Measurements from ENCODE around the gene ADPGK.
A peak's percentile ranks its signal among the peaks of the same experiment; 100 is the strongest.

The ADPGK gene

DNA sequence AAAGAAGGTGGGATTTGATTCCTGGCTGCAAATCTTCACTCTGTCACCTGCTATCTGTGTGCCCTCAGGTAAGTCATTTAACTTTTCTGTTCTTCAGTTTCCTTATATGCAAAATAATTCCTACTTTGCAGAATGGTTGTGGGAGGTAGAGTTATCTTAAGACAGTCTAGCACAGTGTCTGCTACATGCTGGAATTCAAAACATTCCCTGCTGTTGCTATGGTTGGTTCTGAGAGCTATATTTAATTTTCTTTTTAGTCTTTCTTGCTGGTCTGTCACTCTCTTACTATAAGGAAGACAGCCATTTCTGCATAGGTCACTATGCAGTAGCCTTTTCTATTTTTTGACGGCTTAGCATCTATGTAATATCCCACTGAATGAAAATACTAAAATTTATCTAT is 4.0 kb upstream of the ADPGK start:
- no peak for DNase-seq

DNA sequence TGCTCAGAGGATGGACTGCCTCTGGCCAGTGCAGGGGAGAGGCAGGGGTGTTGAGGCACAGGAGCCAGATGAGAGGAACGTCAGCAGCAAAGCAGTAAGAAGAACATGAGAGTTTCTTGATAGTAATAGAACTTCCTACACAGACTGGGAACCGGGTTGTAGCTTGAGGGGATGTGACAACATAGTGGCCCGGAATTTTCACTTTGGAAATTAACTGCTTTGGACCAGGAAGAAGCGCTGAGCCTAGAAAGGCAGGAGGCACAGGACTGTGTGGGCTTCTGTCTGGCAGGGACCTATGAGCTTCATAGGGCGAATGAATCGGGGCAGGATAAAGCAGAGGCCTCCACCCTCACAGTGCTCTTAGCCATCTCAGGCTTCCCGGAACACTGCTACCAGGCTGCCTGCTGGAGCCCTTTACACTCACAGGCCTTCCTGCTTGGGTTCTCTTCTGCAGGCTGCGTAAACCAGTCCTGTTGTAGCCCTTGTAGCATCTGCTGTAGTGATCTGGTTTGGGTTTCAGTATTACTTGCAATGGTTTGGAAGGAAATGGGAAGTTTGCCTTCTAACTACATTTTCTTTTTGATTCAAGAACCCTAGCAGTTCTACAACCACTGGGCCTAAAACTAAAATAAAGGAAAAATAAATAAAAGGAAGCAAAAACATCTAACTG is 3.3 kb upstream of the ADPGK start:
- no peak for DNase-seq

DNA sequence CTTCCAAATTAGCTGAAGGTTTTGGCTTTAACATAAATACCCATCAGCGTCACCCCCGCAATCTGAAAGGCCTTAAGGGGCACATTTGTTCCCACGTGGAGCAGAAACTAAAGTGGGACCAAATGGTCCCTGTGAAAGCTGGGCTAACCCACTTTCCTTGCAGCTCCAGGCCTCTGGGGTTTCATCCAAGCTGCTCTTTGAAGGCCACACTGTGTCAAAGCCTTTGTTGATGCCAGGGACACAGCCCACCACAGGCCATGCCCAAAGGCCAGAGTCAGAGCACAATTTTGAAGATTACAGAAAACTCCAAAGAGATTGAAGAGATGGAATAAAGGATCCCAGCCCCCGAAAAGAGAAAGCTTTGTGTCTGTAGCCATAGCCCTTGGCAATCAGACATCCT is 2.7 kb upstream of the ADPGK start:
- DNase-seq: no peak

DNA sequence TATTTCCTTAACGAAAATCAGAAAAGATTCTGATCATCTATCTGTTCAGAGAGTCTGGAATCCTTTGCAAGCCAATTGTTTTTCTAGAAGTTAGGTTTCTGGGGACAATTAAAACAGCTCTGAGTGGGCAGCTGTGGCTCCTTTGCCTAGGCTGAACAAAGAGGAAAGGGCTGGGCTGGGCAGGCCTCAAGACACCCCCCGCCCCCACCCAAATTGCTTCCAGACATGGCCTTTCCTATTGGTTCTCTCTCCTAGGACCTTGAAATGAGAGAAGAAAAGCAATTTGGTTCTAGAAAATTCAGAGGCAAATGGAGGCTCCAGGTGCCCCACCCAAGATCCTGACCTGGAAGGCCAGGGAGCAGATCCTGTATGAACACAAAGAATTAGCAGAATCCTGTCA is 2.3 kb upstream of the ADPGK start:
- no peak for DNase-seq

DNA sequence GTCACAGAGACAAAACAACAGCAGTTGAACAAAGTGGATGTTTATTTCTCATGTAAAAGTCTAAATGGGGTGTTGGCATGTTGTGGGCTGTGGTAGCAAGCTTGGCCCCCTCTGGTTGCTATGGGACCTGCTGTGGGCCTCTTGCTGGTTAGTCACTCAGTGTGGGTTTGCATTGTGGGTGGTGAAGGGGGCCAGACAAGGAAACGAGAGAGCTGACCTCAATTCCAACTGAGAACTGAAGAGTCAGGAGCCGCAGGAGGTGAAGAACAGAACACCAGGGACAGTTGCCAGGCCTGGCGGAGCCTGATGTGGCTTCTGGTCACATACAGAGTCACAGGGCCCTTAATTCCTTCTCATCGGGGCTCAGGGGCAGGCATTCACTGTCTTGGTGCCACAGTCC is 1.9 kb upstream of the ADPGK start:
- DNase-seq: peak; percentile 70

DNA sequence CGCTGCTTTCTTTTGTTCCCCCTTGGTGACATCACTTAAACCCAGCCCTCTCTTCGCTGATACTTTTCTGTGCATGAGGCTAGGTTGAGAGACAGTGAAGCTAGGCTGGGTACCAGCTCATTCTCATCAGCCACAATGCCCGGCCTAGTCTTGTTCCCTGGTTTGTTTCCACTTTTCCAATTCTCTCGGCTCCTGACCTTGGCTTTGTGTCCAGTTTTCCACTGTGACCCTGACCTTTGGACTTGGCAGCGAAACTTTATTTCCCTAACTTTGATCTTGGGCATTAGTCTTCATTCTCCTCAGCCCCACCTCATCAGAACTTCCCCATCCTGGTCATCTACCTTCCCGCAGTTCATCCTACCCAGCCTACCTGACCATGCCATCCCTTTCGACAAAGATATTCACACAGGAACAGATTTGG is 908 bp upstream of the ADPGK start:
- DNase-seq: no peak

DNA sequence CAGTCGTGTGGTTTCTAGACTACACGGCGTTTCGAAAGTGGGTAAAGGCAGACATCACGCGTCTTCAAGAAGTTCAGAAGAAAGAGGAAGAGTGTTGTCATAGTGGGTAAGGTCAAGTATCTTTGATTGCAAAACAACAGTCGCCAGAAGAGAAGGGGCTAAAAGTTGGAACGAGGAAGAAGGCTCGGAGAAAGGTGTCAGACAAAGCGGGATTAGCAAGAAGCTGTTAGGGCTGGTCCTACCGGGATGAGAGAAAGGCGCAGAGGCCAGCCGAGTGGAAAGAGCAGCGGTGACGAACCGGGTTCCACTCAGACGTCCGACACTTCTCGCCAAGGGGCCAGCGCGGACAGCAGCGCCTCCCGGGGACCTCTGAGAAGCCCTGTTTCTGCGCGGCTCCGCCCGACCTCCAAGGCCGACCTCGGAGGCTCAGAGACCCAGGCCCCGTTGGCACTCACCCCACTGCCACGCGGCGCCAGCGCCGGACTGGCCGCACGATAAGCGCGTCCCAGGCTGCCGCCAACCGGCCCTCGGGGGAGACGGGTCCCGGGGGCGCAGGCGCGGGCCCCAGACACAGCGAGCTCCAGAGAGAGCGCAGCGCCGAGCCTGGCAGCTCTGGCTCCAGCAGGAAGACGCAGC is 436 bp downstream of the ADPGK start:
- DNase-seq: peak; percentile 67

DNA sequence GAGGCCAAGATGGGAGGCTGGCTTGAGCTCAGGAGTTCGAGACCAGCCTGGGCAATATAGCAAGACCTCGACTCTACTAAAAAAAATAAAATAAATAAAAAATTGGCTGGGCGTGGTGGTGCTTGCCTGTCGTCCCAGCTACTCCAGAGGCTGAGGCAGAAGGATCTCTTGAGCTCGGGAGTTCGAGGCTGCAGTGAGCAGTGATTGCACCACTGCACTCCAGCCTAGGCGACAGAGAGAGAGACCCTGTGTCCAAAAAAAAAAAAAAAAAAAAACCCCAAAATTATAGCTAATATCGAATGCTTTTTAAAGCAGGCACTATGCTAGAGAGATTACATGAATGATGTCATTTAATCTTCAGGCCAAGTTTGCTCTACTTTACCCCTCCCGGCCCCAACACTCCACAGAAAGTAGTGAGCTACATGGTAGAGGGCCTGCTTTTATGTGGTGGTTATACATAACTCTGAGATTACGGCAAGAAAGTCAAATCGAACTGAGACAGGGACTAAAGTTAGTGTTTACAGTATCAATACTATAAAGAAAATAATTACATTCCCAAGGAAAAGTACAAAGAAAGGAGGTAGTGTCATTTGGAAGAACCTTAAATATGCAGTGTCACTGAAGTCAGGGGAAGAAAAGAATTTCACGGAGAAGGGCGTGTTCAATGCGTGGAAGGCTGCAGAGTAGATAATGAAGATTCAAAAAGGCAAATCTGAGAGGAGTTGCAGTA is 1.1 kb downstream of the ADPGK start:
- DNase-seq: no peak

DNA sequence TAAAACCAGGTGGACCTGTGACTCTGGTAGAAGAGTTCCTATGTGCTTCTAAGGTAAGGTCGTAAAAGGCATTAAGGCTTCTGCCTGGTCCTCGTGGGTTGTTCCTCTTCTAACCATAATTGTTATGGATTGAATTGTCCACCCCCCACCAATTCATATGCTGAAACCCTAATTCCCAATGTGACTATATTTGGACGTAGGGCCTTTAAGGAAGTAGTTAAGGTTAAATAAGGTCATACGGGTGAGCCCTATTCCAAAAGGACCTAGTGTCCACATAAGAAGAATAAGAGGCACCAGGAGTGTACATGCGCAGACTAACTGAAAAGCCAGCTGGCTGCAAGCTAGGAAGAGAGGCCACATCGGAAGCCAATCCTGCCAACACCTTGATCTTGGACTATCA is 1.9 kb downstream of the ADPGK start:
- DNase-seq: no peak

DNA sequence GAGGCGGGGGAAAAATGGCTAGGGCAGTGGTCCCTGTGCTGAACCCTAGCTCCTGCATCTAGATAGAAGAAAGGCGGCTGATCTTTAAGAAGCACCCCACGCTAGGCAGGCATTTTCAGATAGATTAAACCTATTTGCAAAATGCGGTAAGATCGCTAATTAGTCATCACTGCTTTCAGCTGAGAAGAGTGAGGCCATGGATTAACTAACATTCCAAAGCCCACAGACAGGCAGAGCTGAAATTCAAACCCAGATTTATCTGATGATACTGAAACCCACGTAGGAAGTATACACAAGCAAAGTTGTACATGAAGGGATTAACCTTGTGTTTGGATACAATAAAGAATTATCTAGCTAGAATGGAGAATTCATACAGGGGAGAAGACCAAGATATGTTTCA is 4.8 kb downstream of the ADPGK start:
- DNase-seq: no peak

DNA sequence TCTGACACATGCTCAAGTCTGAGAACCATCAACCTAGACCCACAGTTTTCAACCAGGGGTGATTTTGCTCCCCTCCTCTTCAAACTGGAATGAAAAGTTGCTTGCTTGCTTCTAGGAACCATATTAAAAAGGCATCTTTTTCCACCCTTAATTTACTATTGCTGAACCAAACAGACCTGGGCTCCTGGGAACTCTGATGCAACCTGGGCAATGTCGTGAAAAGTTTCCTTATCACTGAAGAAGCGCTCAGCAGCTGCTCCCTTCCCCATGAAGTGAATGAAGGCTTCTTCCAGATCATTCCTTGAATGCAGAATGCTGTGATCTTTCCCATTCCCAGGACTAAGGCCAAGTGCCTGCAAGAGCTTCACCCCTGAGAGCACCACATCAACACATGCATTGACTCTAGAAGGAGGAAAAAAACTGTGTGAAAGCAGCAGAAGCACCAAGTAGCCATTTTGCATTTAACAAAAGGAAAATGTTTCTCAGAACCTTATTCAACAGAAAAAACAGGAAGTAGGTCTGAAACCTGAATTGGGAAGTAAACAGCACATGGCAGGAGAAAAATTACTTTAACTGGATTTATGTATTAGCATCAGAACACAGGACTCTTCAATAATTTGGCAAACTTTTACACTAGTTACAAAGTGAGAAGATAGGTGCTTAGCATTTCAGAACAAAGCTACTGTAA is 8.7 kb downstream of the ADPGK start:
- DNase-seq: no peak

DNA sequence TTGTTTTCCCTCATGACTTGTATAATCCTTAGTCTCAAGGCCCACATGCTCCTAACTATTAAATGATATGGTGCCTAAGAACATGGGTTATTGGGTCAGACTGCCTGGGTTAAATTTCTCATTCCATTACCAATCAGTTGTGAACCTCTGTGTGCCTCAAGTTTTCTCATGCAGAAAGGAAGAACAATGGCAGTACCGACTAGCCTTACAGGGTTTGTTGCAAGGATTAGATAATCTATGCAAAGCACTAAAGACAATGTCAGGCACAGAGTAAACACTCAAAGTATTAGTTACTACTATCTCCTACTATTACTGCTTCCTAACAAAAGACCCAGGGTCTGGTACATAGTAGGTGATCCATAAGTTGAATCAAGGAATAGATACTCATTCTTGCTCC is 12.2 kb downstream of the ADPGK start:
- DNase-seq: no peak

DNA sequence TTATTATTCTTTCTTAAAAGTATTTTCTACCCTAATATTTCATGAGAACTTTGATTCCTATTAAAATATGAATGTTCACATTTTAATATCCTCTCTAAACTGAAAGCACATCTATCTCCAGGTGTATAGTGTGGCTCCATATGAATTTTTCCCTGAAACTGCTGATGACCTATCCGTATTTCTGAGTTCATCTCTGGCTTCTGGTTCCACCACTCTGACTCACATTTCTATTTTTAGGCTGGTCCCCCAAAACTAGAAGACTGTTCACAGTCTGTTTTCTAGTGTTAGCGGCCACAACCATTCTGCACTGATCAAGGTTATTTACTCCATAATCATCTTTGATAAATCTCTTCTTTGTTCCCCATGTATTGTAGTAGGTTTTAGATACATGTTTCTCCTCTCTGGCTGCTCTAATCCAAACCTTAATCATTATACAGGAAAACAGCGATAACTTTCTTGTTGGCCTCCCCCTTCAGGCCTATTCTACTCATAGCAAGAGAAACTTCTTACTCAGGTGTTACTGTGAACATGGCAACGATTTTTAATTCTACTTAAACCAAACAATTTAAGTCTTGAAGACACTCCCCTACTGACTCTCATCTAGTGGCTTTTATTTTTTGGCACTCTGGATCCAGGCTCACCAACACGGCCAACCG is 12.8 kb downstream of the ADPGK start:
- no peak for DNase-seq

DNA sequence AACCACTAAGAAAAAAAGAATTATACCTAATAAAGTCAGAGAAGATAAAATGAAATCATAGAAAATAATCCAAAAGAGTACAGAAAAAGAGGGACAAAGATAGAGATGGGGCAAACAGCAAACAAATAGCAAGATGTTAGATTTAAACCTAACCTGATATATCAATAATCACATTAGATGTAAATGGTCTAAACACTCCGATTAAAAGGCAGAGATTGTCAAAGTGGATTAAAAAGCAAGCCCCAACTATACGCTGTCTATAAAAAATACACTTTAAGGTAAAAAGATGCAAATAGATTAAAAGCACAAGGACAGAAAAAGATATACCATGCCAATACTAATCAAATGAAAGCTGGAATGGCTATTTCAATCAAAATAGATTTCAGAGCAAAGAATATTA is 16.8 kb downstream of the ADPGK start:
- no peak for DNase-seq

DNA sequence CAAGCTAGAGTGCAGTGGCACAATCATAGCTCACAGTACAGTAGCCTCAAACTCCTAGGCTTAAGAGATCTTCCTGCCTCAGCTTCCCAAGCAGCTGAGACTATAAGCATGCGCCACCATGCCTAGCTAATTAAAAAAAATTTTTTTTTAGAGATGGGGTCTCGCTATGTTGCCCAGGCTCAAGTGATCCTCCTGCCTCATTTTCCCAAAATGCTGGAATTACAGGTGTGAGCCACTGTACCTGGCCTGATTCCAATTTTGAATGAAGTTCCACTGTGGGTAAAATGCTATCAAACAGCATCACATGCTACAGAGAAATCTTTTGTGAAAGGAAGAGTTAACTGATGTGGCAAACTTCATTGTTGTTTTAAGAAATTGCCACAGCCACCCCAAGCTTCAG is 17.5 kb downstream of the ADPGK start:
- no peak for DNase-seq

DNA sequence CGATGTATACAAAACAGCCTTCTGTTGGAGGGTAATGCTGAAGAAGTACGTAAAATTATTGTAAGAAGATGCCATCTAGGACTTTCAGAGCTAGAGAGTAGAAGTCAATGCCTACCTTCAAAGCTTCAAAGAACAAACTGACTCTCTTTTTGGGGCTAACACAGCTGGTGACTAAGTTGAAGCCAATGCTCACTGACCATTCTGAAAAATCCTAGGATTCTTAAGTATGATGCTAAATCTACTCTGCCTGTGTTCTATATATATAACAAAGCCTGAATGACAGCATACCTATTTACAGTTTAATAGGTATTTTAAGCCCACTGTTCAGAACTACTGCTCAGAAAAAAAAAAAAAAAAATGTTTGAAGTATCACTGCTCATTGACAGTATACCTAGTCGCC is 18.9 kb downstream of the ADPGK start:
- no peak for DNase-seq

DNA sequence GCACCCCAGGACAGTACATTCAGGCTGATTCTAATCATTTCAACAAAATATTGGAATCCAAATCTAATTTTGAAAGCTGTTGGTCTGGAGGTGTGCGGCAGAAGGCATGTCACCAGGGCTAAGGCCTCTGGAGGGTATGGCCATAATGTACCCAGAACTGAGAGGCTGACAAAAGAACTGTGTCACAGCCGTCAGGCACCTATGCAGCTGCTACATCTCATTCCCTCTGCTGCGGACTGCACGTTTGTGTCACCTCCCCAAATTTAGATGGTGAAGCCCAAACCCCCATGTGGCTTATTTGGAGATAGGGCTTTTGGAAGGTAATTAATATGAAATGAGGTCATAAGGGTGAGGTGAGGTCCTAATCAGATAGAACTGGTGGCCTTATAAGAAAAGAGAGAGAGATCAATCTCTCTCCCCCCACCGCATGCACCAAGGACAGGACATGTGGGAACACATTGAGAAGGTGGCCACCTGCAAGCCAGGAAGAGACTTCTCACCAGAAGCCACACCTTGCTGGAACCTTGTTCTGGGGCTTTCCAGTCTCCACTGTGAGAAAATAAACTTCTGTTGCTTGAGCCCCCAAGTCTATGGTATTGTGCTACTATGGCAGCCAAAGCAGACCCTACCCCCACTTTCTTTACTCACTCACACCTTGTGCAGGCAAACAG is 22.8 kb downstream of the ADPGK start:
- no peak for DNase-seq

DNA sequence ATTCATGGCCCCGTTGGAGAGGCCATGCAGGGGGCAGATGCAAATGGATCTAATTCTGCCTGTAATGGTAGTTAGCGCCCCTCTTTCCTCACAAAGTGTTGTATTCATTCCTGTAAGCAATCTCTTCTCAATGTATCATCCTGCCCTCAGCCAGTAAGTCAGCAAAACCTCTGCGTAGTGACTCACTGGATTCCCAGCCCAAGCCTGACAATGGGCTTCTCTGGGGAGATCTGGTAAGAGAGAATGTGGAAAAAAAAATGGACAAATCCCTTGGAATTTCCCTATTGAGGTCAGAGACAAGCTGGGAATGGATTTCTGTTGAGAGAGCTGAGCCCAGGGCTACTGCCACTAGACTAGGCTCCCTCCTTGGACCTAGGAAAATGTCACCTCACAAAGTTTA is 25.4 kb downstream of the ADPGK start:
- DNase-seq: no peak

DNA sequence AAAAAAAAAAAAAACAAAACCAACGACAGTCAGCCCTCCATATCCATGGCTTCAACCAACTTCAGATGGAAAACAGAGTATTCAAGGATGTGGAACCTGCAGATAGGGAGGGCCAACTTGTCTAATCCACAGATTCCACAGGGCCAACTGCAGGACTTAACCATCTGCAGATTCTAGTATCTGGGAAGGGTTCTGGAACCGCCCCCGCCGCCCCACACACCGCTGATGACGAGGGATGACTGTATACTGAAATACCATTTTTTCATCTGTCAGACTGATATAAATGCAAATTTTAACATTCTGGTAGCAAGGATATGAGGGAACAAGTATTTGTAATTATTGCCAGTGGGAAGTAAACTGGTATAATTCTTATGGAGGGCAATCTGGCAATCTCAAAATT is 29.5 kb downstream of the ADPGK start:
- DNase-seq: no peak

DNA sequence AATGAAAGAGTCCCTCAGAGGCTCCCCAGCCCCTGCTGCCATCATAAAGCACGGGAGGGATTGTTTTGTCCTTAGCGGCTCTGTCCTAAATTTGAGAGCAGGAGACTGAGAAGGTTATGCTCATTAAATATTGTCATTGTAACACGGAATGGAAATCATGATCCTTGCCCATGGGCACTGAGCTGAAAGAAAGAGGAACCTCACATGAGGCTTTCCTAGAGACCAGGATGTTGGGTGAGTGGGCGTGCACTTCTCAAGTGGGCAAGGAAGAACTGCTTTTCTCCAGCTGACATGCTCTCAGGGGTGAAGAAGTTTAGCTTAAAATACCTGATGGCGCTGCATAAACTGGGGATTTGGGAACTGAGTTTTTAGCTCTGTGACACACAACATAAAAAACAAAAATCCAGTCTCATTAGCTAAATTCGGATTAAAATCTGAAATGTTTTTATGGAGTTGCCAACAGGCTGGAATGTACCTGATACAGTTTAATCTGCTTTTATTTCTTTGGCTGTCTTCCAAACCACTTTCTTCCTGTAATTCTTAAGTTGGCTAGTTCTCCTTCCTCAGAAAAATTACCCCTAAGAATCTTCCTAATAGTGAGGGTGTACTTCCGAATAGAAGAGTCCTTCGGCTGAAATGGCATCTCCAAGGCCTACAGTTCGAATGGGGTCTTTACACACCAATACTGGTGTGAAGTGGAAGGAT is 31.7 kb downstream of the ADPGK start:
- DNase-seq: peak; percentile 14

DNA sequence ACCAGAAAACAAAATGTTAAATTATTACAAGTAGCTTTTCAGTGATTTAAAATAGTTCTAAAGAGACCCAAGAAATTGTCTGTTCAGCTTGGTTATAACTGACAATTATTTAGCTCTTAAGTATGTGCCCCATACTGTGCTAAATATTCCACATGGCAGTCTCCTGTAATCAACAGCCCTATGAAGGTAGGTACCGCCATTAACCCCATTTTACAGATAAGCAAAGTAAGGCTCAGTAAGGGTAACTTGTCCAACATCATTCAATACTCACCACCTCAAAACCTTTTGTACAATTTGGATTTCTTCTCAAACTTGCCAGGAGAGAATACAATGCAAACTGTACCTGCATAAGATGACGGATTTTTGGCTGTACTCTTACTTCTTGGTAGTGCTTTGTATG is 33.9 kb downstream of the ADPGK start:
- DNase-seq: no peak

DNA sequence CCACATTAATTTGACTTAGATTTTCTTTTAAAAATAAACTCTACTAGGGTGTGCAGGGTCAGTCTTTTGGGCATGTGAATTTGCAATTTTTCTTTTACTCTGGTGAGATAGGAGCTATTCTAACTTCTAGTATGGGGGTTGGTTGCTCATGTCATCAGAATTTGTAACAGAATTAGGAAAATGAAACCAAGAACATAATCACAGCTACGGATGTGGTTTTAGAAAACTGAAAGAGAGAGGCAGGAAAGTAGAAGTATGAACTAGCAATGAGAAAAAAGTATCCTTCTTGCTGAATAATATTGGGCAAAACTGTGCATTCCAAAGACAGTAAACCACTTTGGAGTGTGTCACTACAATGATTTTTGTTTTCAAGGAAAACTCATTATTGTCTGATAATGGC is 43.3 kb downstream of the ADPGK start:
- no peak for DNase-seq

All from CD4-positive, alpha-beta T cell treated with Interferon gamma for 1 hour (primary cell).